ENCODE data around the gene LDLR. TPM values are rescaled to one million over a fixed set of nuclear protein-coding genes. Genes with fewer than 3 reads are reported as not detected.
"Not testable (repeated sequence)": the region's sequence is repeated elsewhere in the genome, so short reads cannot be mapped to it uniquely, and the experiment has no call there.

The LDLR gene
- total RNA-seq, 1 experiment from 2014 or later: 175 TPM

DNA sequence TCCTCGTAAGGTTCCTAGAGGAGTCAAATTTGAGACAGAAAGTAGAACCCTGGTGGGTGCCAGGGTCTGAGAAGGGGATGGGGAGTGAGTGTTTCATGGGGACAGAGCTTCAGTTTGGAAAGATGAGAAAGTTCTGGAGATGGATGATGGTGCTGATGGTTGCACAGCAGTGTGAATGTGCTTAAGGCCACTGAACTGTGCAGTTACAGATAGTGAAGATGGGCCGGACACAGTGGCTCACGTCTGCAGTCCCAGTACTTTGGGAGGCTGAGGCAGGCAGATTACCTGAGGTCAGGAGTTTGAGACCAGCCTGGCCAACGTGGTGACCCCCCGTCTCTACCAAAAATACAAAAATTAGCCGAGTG lies 65.4 kb downstream of the LDLR start:
- H3K27ac ChIP-seq (ENCODE audit: low read depth, low read length, poor library complexity, severe bottlenecking): peak overlapping the region; percentile 89
- peaks cover 4% of the 10 kb centered on the region for H3K4me1 ChIP-seq (ENCODE audit: insufficient read depth, low read length, poor library complexity, severe bottlenecking)
- H3K27me3 ChIP-seq (replicated peaks; ENCODE audit: insufficient read depth, low read depth, low read length, poor library complexity): no peaks in the 10 kb centered on the region
- no peak for TF ChIP-seq EZH2 (IDR thresholded peaks at IDR 0.05; ENCODE audit: borderline replicate concordance, low read depth, low read length, poor library complexity, severe bottlenecking)
- TF ChIP-seq, protein P1, sequence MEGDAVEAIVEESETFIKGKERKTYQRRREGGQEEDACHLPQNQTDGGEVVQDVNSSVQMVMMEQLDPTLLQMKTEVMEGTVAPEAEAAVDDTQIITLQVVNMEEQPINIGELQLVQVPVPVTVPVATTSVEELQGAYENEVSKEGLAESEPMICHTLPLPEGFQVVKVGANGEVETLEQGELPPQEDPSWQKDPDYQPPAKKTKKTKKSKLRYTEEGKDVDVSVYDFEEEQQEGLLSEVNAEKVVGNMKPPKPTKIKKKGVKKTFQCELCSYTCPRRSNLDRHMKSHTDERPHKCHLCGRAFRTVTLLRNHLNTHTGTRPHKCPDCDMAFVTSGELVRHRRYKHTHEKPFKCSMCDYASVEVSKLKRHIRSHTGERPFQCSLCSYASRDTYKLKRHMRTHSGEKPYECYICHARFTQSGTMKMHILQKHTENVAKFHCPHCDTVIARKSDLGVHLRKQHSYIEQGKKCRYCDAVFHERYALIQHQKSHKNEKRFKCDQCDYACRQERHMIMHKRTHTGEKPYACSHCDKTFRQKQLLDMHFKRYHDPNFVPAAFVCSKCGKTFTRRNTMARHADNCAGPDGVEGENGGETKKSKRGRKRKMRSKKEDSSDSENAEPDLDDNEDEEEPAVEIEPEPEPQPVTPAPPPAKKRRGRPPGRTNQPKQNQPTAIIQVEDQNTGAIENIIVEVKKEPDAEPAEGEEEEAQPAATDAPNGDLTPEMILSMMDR (conservative IDR thresholded peaks at IDR 0.05; ENCODE audit: low read depth, low read length): no peak
- no peak for DNase-seq (ENCODE audit: low spot score)
- peaks cover 10% of the 10 kb centered on the region for H3K36me3 ChIP-seq (ENCODE audit: insufficient read depth, low read length, poor library complexity, severe bottlenecking)
- CTCF ChIA-PET: no interaction called here
- intact Hi-C loops (cut with micrococcal nuclease; ENCODE audit: unreplicated experiment): no loop called here
- H3K9me3 ChIP-seq (ENCODE audit: low read depth, low read length, poor library complexity, severe bottlenecking): no peaks in the 10 kb centered on the region
- POLR2A ChIA-PET (ENCODE audit: low non-redundant PET): no interaction called here
- H3K4me3 ChIP-seq (ENCODE audit: low read depth, low read length, poor library complexity, severe bottlenecking): peak overlapping the region; percentile 98
- TSS peak; percentile 55 for BruUV-seq (replicated peaks)

DNA sequence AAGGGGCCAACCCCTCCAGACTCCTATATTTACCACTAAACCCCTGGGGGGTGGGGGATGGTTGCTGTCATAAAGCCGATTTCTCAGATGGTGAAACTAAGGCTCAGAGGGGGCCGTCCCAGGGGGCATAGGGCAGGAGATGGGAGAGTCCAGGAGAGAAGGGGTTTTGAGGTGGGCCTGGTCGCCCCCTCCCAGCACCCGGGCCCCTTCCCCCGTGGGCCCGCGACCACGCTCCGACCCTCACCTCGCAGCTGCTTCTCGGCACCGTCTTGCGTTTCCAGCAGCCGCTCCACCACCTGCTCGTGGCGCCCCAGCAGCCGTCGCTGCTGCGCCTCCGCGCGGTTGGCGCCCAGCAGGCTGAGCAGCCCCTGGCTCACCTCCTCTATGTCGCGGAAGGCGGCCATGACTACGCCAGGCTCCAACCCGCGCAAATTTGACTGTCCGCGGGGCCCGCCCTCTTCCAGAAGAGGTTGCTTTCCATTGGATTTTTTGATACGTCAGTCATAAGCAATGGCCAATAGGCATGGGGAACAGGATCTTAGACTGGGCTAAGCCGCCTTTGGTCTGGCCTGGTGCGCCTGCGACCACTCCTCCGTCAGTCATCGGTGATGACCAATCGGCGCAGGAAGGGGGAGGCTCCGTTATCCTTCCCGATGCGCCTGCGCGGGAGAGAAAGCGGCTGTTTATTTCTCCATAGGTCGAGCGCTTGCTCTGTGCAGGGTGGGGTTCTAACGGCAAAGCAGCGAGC lies 66.3 kb downstream of the LDLR start, which contains the start of gene SPC24:
Gene SPC24 (minus strand): TSS at position 410 of the 748 bp plus-strand sequence. CDS start 6 bp downstream, at position 404.
- H3K27me3 ChIP-seq (replicated peaks; ENCODE audit: insufficient read depth, low read depth, low read length, poor library complexity): no peaks in the 10 kb centered on the region
- H3K27ac ChIP-seq (ENCODE audit: low read depth, low read length, poor library complexity, severe bottlenecking): peak within 1 kb of the TSS; percentile 89
- H3K4me1 ChIP-seq (ENCODE audit: insufficient read depth, low read length, poor library complexity, severe bottlenecking): peaks cover 4% of the 10 kb centered on the region
- no TSS peak for BruUV-seq (replicated peaks)
- H3K36me3 ChIP-seq (ENCODE audit: insufficient read depth, low read length, poor library complexity, severe bottlenecking): peaks cover 8% of the 10 kb centered on the region
- peaks cover 4% of the 10 kb centered on the region for H3K9me3 ChIP-seq (ENCODE audit: low read depth, low read length, poor library complexity, severe bottlenecking)
- intact Hi-C loops (cut with micrococcal nuclease; ENCODE audit: unreplicated experiment): no loop called here
- peak; percentile 99 for DNase-seq (ENCODE audit: low spot score)
- CTCF ChIA-PET: interaction anchor here (1.1 kb wide), 1 partner anchor 9 kb away, joined by 3 read pairs; no protein-coding TSS in a partner anchor
- peak within 1 kb of the TSS; percentile 98 for H3K4me3 ChIP-seq (ENCODE audit: low read depth, low read length, poor library complexity, severe bottlenecking)
- TF ChIP-seq, protein P1 (conservative IDR thresholded peaks at IDR 0.05; ENCODE audit: low read depth, low read length): no peak
- TF ChIP-seq EZH2 (IDR thresholded peaks at IDR 0.05; ENCODE audit: borderline replicate concordance, low read depth, low read length, poor library complexity, severe bottlenecking): no peak
- POLR2A ChIA-PET (ENCODE audit: low non-redundant PET): interaction anchor here (0.6 kb wide), 1 partner anchor 59 kb away, joined by 3 read pairs; no protein-coding TSS in a partner anchor

DNA sequence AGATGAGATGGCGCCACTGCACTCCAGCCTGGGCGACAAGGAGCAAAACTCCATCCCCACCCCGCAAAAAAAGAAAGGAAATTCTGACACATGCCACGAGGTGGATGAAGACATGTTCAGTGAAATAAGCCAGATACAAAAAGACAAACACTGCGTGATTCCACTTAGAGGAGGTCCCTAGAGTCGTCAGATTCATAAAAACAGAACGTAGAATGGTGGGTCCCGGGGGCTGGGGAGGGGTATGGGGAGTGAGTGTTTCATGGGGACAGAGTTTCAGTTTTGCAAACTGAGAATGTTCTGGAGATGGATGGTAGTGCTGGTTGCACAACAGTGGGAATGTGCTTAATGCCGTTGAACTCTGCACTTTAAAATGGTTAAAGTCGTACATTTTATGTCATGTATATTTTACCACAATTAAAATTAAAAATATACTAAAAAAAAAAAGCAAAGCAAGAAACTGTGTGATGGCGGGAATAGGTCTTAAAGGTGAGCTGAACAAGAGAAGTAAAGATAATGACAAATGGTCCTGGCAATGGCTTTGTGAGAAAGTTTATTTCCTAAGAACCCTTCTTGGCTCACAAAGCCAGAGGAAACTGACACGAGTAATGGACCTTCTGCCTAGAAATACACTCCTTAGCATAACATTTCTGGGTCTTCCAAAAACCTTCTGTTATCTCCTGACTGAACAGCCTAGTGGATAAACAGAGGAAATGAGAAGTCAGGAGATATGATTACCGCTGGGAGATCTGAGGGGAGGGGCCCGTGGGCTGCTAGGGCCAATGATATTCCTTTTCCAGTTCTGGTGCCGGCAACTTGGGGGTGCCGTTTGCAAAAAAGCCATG lies 70.6 kb downstream of the LDLR start:
- no peak for DNase-seq (ENCODE audit: low spot score)
- TF ChIP-seq EZH2 (IDR thresholded peaks at IDR 0.05; ENCODE audit: borderline replicate concordance, low read depth, low read length, poor library complexity, severe bottlenecking): no peak
- TF ChIP-seq, protein P1 (conservative IDR thresholded peaks at IDR 0.05; ENCODE audit: low read depth, low read length): no peak
- intact Hi-C loops (cut with micrococcal nuclease; ENCODE audit: unreplicated experiment): no loop called here
- Histone ChIP-seq H3K27ac (ENCODE audit: low read depth, low read length, poor library complexity, severe bottlenecking) (no peak overlapping the region), H3K4me3 (ENCODE audit: low read depth, low read length, poor library complexity, severe bottlenecking) (no peak overlapping the region), H3K4me1 (ENCODE audit: insufficient read depth, low read length, poor library complexity, severe bottlenecking) (peaks cover 4% of the 10 kb centered on the region), H3K9me3 (ENCODE audit: low read depth, low read length, poor library complexity, severe bottlenecking) (peaks cover 5% of the 10 kb centered on the region), H3K36me3 (ENCODE audit: insufficient read depth, low read length, poor library complexity, severe bottlenecking) (peaks cover 3% of the 10 kb centered on the region), H3K27me3 (replicated peaks; ENCODE audit: insufficient read depth, low read depth, low read length, poor library complexity) (no peaks in the 10 kb centered on the region)
- BruUV-seq (replicated peaks): no TSS peak
- POLR2A ChIA-PET (ENCODE audit: low non-redundant PET): no interaction called here
- CTCF ChIA-PET: no interaction called here

DNA sequence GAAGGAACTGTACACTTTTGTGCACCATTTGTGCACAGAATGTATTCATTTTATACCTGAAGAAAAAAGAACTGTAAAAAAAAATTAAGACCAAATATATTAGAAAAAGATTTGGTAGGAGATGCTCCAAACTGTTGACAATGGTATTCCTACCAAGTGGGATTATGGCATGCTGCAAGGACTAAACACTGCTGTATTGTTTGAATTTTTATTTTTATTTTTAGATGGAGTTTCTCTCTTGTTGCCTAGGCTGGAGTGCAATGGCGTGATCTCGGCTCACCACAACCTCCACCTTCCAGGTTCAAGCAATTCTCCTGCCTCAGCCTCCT lies 71.1 kb downstream of the LDLR start:
- H3K4me3 ChIP-seq (ENCODE audit: low read depth, low read length, poor library complexity, severe bottlenecking); CTCF ChIA-PET; POLR2A ChIA-PET (ENCODE audit: low non-redundant PET); H3K4me1 ChIP-seq (ENCODE audit: insufficient read depth, low read length, poor library complexity, severe bottlenecking); intact Hi-C loops (cut with micrococcal nuclease; ENCODE audit: unreplicated experiment); H3K36me3 ChIP-seq (ENCODE audit: insufficient read depth, low read length, poor library complexity, severe bottlenecking); DNase-seq (ENCODE audit: low spot score); BruUV-seq (replicated peaks); H3K9me3 ChIP-seq (ENCODE audit: low read depth, low read length, poor library complexity, severe bottlenecking); H3K27me3 ChIP-seq (replicated peaks; ENCODE audit: insufficient read depth, low read depth, low read length, poor library complexity); H3K27ac ChIP-seq (ENCODE audit: low read depth, low read length, poor library complexity, severe bottlenecking): not testable (repeated sequence)

All from A673 (cell line).